GM12874 (cell line): Measurements from ENCODE around the gene TAF1.

Source experiments
- TF ChIP-seq, protein P1 (sequence below): IDR thresholded peaks from 2 replicates; pipeline ENCODE4 v1.5.1; 2011; ENCODE audit warnings: low read depth, mild to moderate bottlenecking, control low read depth, low read length, moderate library complexity; ENCODE audit not compliant: insufficient read depth

The TAF1 gene

DNA sequence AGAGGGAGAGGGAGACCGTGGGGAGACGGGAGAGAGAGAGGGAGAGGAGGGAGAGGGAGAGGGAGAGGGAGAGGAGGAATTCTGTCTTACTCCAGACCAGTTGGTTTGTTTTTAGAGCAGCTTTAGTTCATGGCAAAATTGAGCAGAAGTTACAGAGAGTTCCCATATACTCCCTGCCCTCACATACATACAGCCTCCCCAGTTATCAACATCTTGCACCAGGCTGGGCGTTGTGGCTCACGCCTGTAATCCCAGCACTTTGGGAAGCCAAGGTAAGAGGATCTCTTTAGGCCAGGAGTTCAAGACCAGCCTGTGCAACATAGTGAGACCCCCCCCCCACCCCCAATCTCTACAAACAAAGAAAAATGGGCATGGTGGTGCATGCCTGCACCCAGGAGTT lies 86.9 kb downstream of the TAF1 start:
- TF ChIP-seq, protein P1, sequence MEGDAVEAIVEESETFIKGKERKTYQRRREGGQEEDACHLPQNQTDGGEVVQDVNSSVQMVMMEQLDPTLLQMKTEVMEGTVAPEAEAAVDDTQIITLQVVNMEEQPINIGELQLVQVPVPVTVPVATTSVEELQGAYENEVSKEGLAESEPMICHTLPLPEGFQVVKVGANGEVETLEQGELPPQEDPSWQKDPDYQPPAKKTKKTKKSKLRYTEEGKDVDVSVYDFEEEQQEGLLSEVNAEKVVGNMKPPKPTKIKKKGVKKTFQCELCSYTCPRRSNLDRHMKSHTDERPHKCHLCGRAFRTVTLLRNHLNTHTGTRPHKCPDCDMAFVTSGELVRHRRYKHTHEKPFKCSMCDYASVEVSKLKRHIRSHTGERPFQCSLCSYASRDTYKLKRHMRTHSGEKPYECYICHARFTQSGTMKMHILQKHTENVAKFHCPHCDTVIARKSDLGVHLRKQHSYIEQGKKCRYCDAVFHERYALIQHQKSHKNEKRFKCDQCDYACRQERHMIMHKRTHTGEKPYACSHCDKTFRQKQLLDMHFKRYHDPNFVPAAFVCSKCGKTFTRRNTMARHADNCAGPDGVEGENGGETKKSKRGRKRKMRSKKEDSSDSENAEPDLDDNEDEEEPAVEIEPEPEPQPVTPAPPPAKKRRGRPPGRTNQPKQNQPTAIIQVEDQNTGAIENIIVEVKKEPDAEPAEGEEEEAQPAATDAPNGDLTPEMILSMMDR, result no peak

DNA sequence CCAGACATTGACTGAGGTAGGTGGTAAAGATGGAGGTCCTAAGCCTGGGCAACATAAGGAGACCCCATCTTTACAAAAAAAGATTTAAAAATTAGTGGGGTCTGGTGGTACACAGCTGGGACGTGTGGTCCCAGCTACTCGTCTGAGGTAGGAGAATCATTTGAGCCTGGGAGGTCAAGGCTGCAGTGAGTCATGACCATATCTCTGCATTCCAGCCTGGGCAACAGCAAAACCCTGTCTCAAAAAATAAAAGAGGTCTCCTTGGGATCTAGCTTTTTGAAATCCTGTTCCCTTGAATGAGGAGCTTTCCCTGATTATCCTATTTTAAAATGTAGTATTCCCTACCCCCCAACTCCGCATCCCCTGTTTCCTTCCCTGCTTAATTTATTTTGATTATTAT lies 88.1 kb downstream of the TAF1 start:
- TF ChIP-seq, protein P1, result no peak

DNA sequence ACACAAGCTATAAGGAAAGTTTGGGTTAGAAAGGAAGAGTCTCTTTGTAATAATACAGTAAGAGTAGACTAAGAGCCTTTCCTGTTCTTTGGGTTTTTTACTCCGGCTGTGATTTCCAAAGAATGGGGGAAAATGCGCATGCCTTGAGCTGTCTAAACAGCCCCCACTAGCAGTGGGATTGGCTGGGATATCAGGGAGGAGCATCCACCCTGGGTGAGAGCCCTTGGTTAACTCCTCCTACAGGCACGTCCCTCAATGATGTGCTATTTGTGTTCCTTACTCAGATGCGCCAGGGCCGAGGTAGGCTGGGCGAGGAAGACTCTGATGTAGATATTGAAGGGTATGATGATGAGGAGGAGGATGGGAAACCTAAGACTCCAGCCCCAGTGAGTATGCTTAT lies 92.7 kb downstream of the TAF1 start:
- TF ChIP-seq, protein P1, result no peak

DNA sequence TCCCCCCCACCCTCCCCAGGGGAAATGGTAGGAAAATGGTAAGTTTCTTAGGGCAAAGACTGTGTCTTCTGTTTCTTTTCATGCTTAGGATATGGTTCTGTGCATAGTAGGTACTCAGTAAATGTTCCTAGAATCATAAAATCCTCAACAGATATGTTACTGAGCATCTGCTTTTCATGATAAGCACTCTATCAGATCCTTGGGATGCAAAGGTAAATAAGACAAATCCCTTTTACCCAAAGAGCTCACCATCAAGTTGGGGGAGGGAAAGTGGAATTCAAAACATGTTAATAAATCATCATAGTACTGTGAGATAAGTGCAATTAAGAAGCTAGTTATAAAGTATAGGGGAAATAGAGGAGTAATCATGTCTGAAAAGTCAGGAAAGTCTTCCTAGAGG lies 98.8 kb downstream of the TAF1 start:
- TF ChIP-seq, protein P1, result no peak

DNA sequence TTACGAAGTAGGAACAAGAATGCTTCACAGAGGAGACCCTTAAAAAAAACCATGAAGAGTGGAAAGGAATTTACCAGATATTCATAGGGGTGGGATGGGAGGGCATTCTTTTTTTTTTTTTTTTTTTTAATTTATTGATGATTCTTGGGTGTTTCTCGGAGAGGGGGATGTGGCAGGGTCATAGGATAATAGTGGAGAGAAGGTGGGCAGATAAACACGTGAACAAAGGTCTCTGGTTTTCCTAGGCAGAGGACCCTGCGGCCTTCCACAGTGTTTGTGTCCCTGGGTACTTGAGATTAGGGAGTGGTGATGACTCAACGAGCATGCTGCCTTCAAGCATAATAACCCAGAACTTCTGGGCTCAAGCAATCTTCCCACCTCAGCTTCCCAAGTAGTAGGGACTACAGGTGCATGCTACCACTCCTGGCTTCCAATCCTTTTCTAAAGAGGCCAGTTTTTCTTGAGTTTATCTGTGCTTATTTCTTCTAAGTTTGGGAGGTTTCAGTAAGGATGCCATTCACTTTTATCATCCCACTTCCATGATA lies 100.9 kb downstream of the TAF1 start:
- TF ChIP-seq, protein P1, result no peak

DNA sequence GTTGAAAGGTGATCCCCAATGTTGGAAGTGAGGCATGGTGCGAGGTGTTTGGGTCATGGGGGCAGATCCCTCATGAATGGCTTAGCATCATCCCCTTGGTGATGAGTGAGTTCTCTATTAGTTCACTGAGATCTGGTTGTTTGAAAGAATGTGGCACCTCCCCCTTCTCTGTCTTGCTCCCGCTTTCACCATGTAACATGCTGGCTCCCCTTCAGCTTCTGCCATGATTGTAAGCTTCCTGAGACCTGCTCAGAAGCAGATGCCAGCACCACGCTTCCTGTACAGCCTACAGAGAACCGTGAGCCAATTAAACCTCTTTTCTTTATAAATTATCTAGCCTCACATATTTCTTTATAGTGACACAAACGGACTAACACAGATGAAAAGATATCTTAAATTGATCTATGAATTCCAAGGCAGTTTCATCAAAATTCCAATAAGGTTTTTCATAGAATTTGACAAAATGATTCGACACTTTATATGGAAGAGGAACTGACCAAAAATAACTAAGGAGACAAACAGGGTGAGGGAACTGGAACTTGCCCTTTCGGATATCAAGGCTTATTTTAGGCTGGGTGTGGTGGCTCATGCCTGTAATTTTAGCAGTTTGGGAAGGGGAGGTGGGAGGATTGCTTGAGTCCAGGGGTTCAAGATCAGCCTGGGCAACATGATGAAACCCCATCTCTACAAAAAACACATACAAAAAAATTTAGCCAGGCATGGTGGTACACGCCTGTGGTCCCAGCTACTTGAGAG lies 109.8 kb downstream of the TAF1 start:
- TF ChIP-seq, protein P1, result no peak

DNA sequence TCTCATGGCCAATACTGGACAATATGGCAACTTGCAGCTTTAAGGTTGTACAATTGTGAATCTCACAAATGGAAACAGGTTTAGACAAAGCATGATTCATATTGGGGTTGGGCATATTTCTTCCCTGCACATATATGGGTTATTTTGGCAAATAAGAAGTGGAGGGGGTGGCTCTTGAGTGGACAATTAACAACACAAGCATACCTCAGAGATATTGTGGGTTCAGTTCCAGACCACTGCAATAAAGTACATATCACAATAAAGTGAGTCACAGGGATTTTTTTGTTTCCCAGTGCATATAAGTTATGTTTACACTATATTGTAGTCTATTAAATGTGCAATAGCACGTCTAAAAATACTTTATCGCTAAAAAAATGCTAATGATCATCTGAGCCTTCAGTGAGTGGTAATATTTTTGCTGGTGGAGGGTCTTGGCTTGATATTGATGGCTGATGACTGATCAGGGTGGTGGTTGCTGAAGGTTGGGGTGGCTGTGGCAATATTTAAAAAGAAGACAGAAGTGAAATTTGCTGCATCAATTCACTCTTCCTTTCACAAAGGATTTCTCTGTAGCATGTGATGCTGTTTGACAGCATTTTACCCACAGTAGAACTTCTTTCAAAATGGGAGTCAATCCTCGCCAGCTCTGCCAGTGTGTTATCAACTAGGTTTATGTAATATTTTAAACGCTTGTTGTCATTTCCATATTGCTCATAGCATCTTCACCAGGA lies 116.2 kb downstream of the TAF1 start:
- TF ChIP-seq, protein P1, result no peak
